GM19468 (cell line): ENCODE results near the gene LRBA.
"Not testable (repeated sequence)": the region's sequence is repeated elsewhere in the genome, so short reads cannot be mapped to it uniquely, and the experiment has no call there.

Experiments
- ATAC-seq: cut with Tn5 transposase; IDR thresholded peaks from one replicate; pipeline ENCODE4 v1.9.1; 2021; ENCODE audit warnings: mild to moderate bottlenecking, moderate library complexity, moderate number of reproducible peaks; ENCODE audit not compliant: unreplicated experiment; ENCODE audit errors: extremely low read depth

The LRBA gene

GRCh38 chr4:150581056-150581605 lies 434.0 kb downstream of the LRBA start:
- ATAC-seq, result no peak

GRCh38 chr4:150580306-150580705 lies 434.8 kb downstream of the LRBA start:
- no peak for ATAC-seq

GRCh38 chr4:150579551-150580234 lies 435.4 kb downstream of the LRBA start:
- ATAC-seq, result no peak

- no peak for ATAC-seq
Measured at GRCh38 chr4:150578745-150579501, 436.2 kb downstream of the LRBA start.

GRCh38 chr4:150577796-150578195 lies 437.3 kb downstream of the LRBA start:
- ATAC-seq, result no peak

- ATAC-seq, result no peak
Measured at GRCh38 chr4:150574678-150575077, 440.4 kb downstream of the LRBA start.

GRCh38 chr4:150573534-150573933 lies 441.6 kb downstream of the LRBA start:
- ATAC-seq, result no peak

GRCh38 chr4:150572704-150573504 lies 442.2 kb downstream of the LRBA start:
- ATAC-seq, result no peak

GRCh38 chr4:150570862-150571261 lies 444.2 kb downstream of the LRBA start:
- no peak for ATAC-seq

- no peak for ATAC-seq
Measured at GRCh38 chr4:150569998-150570535, 445.0 kb downstream of the LRBA start.

- no peak for ATAC-seq
Measured at GRCh38 chr4:150569384-150569987, 445.6 kb downstream of the LRBA start.

GRCh38 chr4:150567070-150567469 lies 448.0 kb downstream of the LRBA start:
- no peak for ATAC-seq

GRCh38 chr4:150564967-150565366 lies 450.1 kb downstream of the LRBA start:
- ATAC-seq, result not testable (repeated sequence)

- ATAC-seq, result no peak
Measured at GRCh38 chr4:150562751-150563150, 452.3 kb downstream of the LRBA start.

GRCh38 chr4:150562250-150562649 lies 452.8 kb downstream of the LRBA start:
- no peak for ATAC-seq

GRCh38 chr4:150561143-150561737 lies 453.8 kb downstream of the LRBA start:
- no peak for ATAC-seq

GRCh38 chr4:150557811-150558210 lies 457.3 kb downstream of the LRBA start:
- not testable (repeated sequence) for ATAC-seq

GRCh38 chr4:150547154-150547838 lies 467.8 kb downstream of the LRBA start:
- ATAC-seq, result no peak

- no peak for ATAC-seq
Measured at GRCh38 chr4:150546286-150546685, 468.8 kb downstream of the LRBA start.
